ENCODE measurements around the gene ZNF611. TPM values are rescaled to one million over a fixed set of nuclear protein-coding genes. Genes with fewer than 3 reads are reported as not detected.
"Not testable (repeated sequence)": the region's sequence is repeated elsewhere in the genome, so short reads cannot be mapped to it uniquely, and the experiment has no call there.

The ZNF611 gene
- polyA plus RNA-seq, 4 donors: 2.2 to 16.0 (median 3.9) TPM

DNA sequence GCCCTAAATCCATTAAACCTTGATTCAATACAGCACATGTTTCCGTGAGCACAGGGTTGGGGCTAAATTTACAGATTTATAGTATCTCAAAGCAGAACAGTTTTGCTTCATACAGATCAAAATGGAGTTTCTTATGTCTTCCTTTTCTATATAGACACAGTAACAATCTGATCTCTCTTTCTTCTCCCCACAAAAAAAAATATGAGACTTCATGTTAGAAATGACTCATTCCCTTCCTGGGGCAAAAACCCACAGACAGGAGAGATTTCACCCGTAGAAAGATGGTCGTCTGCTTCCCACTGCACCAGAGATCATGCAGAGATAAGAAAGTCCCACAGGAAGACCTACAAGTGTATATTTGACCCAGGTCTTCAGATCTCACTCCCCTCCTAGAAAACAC, 7.7 kb upstream of the ZNF611 start:
- H3K9me3 ChIP-seq (ENCODE audit: control insufficient read depth in 2 of 2, insufficient read depth in 1 of 2, low read depth in 1 of 2, low read length in 1 of 2): no peaks in the 10 kb centered on the region
- no peaks in the 10 kb centered on the region for H3K36me3 ChIP-seq (ENCODE audit: control insufficient read depth in 3 of 3, insufficient read depth in 2 of 3, low read depth in 1 of 3, low read length in 3 of 3)
- H3K27ac ChIP-seq (ENCODE audit: low read depth in 1 of 3, low read length in 2 of 3): no peak overlapping the region
- H3K27me3 ChIP-seq (ENCODE audit: control insufficient read depth in 3 of 3, insufficient read depth in 3 of 3, low read length in 3 of 3): no peaks in the 10 kb centered on the region
- no peaks in the 10 kb centered on the region for H3K4me1 ChIP-seq (ENCODE audit: control insufficient read depth in 3 of 3, insufficient read depth in 2 of 3, low read depth in 1 of 3, low read length in 2 of 3)
- DNase-seq (no peak), FAIRE-seq (no peak)
- WGBS, 3 donors: 45 to 77% (median 61%) methylated on average over 3 of the region's 3 CpGs
- H3K4me3 ChIP-seq (ENCODE audit: low read depth in 1 of 3, low read length in 3 of 3): no peak overlapping the region

DNA sequence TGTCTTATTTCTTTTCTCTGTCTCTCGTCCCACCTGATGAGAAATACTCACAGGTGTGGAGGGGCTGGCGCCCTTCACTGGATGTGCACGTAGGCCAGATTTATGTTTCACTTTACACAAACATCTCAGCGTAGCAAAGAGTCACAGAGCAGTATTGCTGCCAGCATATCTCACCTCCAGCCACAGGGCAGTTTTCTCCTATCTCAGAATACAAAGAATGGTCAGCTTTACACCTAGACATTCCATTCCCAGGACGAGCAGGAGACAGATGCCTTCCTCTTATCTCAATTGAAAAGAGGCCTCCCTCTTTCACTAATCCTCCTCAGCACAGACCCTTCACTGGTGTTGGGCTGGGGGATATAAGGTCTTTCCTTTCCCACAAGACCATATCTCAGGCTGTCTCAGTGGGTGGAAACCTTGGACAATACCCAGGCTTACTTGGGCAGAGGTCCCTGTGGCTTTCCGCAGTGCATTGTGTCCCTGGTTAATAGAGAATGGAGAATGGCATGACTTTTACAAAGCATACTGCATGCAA, 7.2 kb upstream of the ZNF611 start:
- Histone ChIP-seq H3K27ac (ENCODE audit: low read depth in 1 of 3, low read length in 2 of 3) (no peak overlapping the region), H3K9me3 (ENCODE audit: control insufficient read depth in 2 of 2, insufficient read depth in 1 of 2, low read depth in 1 of 2, low read length in 1 of 2) (no peaks in the 10 kb centered on the region), H3K27me3 (ENCODE audit: control insufficient read depth in 3 of 3, insufficient read depth in 3 of 3, low read length in 3 of 3) (no peaks in the 10 kb centered on the region), H3K4me3 (ENCODE audit: low read depth in 1 of 3, low read length in 3 of 3) (no peak overlapping the region), H3K4me1 (ENCODE audit: control insufficient read depth in 3 of 3, insufficient read depth in 2 of 3, low read depth in 1 of 3, low read length in 2 of 3) (no peaks in the 10 kb centered on the region), H3K36me3 (ENCODE audit: control insufficient read depth in 3 of 3, insufficient read depth in 2 of 3, low read depth in 1 of 3, low read length in 3 of 3) (no peaks in the 10 kb centered on the region)
- FAIRE-seq (no peak), DNase-seq (no peak)
- WGBS, 3 donors: 64 to 72% (median 65%) methylated on average over 6 of the region's 6 CpGs

DNA sequence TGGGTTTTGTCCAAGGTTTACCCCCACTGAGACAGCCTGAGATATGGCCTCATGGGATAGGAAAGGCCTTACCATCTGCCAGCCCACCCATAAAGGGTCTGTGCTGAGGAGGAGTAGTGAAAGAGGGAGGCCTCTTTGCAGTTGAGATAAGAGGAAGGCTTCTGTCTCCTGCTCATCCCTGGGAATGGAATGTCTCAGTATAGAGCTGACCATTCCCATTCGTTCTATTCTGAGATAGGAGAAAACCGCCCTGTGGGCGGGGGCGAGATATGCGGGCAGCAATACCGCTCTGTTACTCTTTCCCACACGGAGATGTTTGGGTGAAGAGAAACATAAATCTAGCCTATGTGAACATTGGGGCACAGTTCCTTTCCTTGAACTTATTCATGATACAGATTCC, 6.5 kb upstream of the ZNF611 start:
- not testable (repeated sequence) for FAIRE-seq; H3K4me3 ChIP-seq (ENCODE audit: low read depth in 1 of 3, low read length in 3 of 3); DNase-seq; H3K27ac ChIP-seq (ENCODE audit: low read depth in 1 of 3, low read length in 2 of 3); H3K9me3 ChIP-seq (ENCODE audit: control insufficient read depth in 2 of 2, insufficient read depth in 1 of 2, low read depth in 1 of 2, low read length in 1 of 2); H3K36me3 ChIP-seq (ENCODE audit: control insufficient read depth in 3 of 3, insufficient read depth in 2 of 3, low read depth in 1 of 3, low read length in 3 of 3); H3K4me1 ChIP-seq (ENCODE audit: control insufficient read depth in 3 of 3, insufficient read depth in 2 of 3, low read depth in 1 of 3, low read length in 2 of 3); H3K27me3 ChIP-seq (ENCODE audit: control insufficient read depth in 3 of 3, insufficient read depth in 3 of 3, low read length in 3 of 3)
- 61 to 83% (median 73%) methylated on average over 7 of the region's 7 CpGs for WGBS, 3 donors

DNA sequence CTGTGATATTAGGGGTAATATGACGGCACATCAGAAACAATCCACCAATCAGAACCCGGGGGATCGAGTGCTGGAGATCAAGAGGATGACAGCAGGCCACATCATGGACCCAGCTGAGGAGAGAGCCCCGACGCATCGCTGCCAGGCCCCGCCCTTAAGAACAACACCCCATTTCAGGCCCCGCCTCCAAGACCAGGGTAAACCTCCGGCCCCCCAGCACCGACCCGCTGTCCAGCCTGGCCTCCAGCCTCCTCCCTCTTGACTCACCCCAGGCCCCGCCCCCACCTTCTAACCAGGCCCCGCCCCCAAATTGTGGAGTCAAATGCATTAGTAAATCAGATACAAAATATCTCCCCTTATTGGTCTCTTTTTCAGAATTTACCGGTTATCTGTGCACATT, 4.7 kb upstream of the ZNF611 start:
- H3K4me1 ChIP-seq (ENCODE audit: control insufficient read depth in 3 of 3, insufficient read depth in 2 of 3, low read depth in 1 of 3, low read length in 2 of 3): no peaks in the 10 kb centered on the region
- no peaks in the 10 kb centered on the region for H3K36me3 ChIP-seq (ENCODE audit: control insufficient read depth in 3 of 3, insufficient read depth in 2 of 3, low read depth in 1 of 3, low read length in 3 of 3)
- no peak for DNase-seq
- no peak overlapping the region for H3K4me3 ChIP-seq (ENCODE audit: low read depth in 1 of 3, low read length in 3 of 3)
- no peak overlapping the region for H3K27ac ChIP-seq (ENCODE audit: low read depth in 1 of 3, low read length in 2 of 3)
- no peaks in the 10 kb centered on the region for H3K9me3 ChIP-seq (ENCODE audit: control insufficient read depth in 2 of 2, insufficient read depth in 1 of 2, low read depth in 1 of 2, low read length in 1 of 2)
- no peaks in the 10 kb centered on the region for H3K27me3 ChIP-seq (ENCODE audit: control insufficient read depth in 3 of 3, insufficient read depth in 3 of 3, low read length in 3 of 3)
- FAIRE-seq: no peak
- 80 to 88% (median 83%) methylated on average over 13 to 14 of the region's 14 CpGs for WGBS, 3 donors

DNA sequence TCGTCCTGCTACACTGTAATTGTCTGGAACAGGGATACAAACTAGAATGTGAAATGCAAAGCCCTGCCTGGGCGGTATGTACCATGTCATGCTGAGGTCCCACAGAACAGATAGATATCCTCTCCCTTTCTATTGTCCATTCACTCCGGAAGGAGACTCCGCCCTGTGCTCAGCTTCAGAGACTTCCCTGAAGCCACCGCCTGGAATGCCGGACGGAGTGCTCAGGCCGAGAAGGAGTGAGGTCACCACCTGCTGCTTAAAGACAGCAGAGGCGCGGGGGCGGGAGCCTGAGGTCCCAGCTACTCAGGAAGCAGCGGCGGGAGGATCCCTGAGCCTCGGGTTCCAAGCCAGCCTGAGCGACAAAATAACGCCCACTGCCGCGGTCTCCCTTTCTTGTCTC, 890 bp upstream of the ZNF611 start:
- Histone ChIP-seq H3K27me3 (ENCODE audit: control insufficient read depth in 3 of 3, insufficient read depth in 3 of 3, low read length in 3 of 3) (no peaks in the 10 kb centered on the region), H3K27ac (ENCODE audit: low read depth in 1 of 3, low read length in 2 of 3) (peak overlapping the region in 2 of 3 donors; percentile 86 to 89), H3K4me3 (ENCODE audit: low read depth in 1 of 3, low read length in 3 of 3) (no peak overlapping the region), H3K36me3 (ENCODE audit: control insufficient read depth in 3 of 3, insufficient read depth in 2 of 3, low read depth in 1 of 3, low read length in 3 of 3) (peaks cover 0 to 9% (median 0%) of the 10 kb centered on the region in 3 donors), H3K4me1 (ENCODE audit: control insufficient read depth in 3 of 3, insufficient read depth in 2 of 3, low read depth in 1 of 3, low read length in 2 of 3) (peaks cover 0 to 3% (median 0%) of the 10 kb centered on the region in 3 donors), H3K9me3 (ENCODE audit: control insufficient read depth in 2 of 2, insufficient read depth in 1 of 2, low read depth in 1 of 2, low read length in 1 of 2) (no peaks in the 10 kb centered on the region)
- DNase-seq: peak in 1 of 2 donors; percentile 61
- WGBS, 3 donors: 62 to 85% (median 81%) methylated on average over 17 to 18 of the region's 18 CpGs
- FAIRE-seq: no peak

DNA sequence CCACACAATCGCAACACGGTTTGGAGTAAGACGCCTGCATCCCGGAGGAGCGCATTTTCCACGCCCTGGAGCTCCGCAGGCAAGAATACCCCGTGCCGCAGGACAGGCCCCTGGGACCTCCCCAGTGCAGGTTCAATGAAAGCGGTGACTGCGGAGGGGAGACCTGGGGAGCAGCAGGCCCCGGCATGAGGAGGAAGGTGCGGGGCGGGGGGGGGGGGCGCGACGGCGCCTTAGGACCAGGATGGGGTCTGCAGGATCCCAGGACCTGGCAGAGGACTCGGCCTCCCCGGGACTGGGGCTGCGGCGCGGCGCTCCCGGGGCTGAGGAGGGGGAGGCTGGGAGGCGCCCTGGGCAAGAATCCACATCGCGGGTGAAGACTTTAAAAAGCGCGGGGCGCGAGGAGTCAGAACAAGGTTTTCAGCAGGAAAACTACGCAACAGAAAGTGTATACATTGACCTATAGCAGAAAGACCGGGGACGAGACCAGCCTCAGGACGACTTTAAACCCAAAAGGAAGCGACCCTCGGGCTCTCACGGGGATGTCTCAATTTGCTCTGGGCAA, 432 bp downstream of the ZNF611 start:
- WGBS, 3 donors: 1 to 2% (median 1%) methylated on average over 33 to 39 of the region's 39 CpGs
- H3K36me3 ChIP-seq (ENCODE audit: control insufficient read depth in 3 of 3, insufficient read depth in 2 of 3, low read depth in 1 of 3, low read length in 3 of 3): peaks cover 0 to 9% (median 0%) of the 10 kb centered on the region in 3 donors
- DNase-seq: peak in 1 of 2 donors; percentile 56

DNA sequence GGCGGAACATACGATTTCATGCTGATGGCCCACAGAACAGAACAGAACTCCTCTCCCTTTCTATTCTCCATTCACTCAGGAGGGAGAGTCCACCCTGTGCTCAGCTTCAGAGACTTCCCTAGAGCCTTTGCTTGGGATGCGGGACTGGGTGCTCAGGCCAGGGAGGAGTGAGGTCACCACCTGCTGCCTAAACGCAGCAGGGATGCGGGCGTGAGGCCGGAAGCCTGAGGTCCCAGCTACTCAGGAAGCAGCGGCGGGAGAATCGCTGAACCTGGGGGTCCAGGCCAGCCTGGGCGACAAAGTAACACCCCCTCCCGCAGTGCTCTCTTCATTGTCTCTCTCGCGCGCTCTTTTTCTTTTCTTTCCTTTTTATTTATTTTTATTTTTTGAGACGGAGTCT, 8.8 kb downstream of the ZNF611 start:
- H3K9me3 ChIP-seq (ENCODE audit: control insufficient read depth in 2 of 2, insufficient read depth in 1 of 2, low read depth in 1 of 2, low read length in 1 of 2): peaks cover 0 to 11% of the 10 kb centered on the region in 2 donors
- H3K4me3 ChIP-seq (ENCODE audit: low read depth in 1 of 3, low read length in 3 of 3); H3K27me3 ChIP-seq (ENCODE audit: control insufficient read depth in 3 of 3, insufficient read depth in 3 of 3, low read length in 3 of 3); FAIRE-seq; DNase-seq: not testable (repeated sequence)
- peak overlapping the region in 1 of 3 donors; percentile 89 for H3K27ac ChIP-seq (ENCODE audit: low read depth in 1 of 3, low read length in 2 of 3)
- peaks cover 0 to 21% (median 0%) of the 10 kb centered on the region in 3 donors for H3K4me1 ChIP-seq (ENCODE audit: control insufficient read depth in 3 of 3, insufficient read depth in 2 of 3, low read depth in 1 of 3, low read length in 2 of 3)
- H3K36me3 ChIP-seq (ENCODE audit: control insufficient read depth in 3 of 3, insufficient read depth in 2 of 3, low read depth in 1 of 3, low read length in 3 of 3): peaks cover 3 to 42% (median 10%) of the 10 kb centered on the region in 3 donors
- WGBS, 3 donors: 94 to 99% (median 98%) methylated on average over 16 of the region's 16 CpGs

More for the DNA sequence above, 432 bp downstream of the ZNF611 start:
- Histone ChIP-seq H3K4me1 (ENCODE audit: control insufficient read depth in 3 of 3, insufficient read depth in 2 of 3, low read depth in 1 of 3, low read length in 2 of 3) (peaks cover 0 to 3% (median 0%) of the 10 kb centered on the region in 3 donors), H3K9me3 (ENCODE audit: control insufficient read depth in 2 of 2, insufficient read depth in 1 of 2, low read depth in 1 of 2, low read length in 1 of 2) (no peaks in the 10 kb centered on the region), H3K27ac (ENCODE audit: low read depth in 1 of 3, low read length in 2 of 3) (peak overlapping the region; percentile 82 to 94 (median 89)), H3K4me3 (ENCODE audit: low read depth in 1 of 3, low read length in 3 of 3) (peak overlapping the region; percentile 76 to 89 (median 87)), H3K27me3 (ENCODE audit: control insufficient read depth in 3 of 3, insufficient read depth in 3 of 3, low read length in 3 of 3) (no peaks in the 10 kb centered on the region)
- FAIRE-seq: no peak

DNA sequence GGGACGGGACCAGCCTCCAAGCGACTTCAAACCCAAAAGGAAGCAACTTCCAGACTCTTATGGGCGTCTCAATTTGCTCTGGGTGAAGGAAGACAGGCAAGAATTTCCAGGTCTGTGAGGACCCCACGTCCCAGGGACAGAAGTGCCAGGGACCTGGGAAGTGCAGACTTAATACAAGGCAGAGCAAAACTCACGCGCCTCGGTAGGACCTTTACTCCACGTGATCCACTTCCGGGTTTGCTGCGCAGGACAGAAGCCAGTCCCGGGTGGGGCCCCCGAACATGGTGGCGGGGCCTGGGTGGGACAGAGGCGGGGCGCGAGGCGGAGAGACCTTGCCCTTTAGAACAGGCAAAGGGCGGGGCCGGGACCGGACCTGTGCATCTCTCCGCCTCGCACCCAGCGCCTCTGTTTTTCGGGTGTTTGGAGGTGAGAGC, 9.3 kb downstream of the ZNF611 start:
- peak overlapping the region in 1 of 3 donors; percentile 89 for H3K27ac ChIP-seq (ENCODE audit: low read depth in 1 of 3, low read length in 2 of 3)
- H3K27me3 ChIP-seq (ENCODE audit: control insufficient read depth in 3 of 3, insufficient read depth in 3 of 3, low read length in 3 of 3): no peaks in the 10 kb centered on the region
- no peak for FAIRE-seq
- peak in 1 of 2 donors; percentile 89 for DNase-seq
- WGBS, 3 donors: 86 to 92% (median 91%) methylated on average over 24 of the region's 24 CpGs
- peaks cover 5 to 44% (median 10%) of the 10 kb centered on the region in 3 donors for H3K36me3 ChIP-seq (ENCODE audit: control insufficient read depth in 3 of 3, insufficient read depth in 2 of 3, low read depth in 1 of 3, low read length in 3 of 3)
- peak overlapping the region in 1 of 3 donors; percentile 37 for H3K4me3 ChIP-seq (ENCODE audit: low read depth in 1 of 3, low read length in 3 of 3)
- H3K4me1 ChIP-seq (ENCODE audit: control insufficient read depth in 3 of 3, insufficient read depth in 2 of 3, low read depth in 1 of 3, low read length in 2 of 3): peaks cover 0 to 21% (median 0%) of the 10 kb centered on the region in 3 donors
- H3K9me3 ChIP-seq (ENCODE audit: control insufficient read depth in 2 of 2, insufficient read depth in 1 of 2, low read depth in 1 of 2, low read length in 1 of 2): peaks cover 0 to 16% of the 10 kb centered on the region in 2 donors

Measured in small intestine (tissue), 7 donors.